H1 (cell line): ENCODE measurements around the gene ACHE.
"Not testable (repeated sequence)": the region's sequence is repeated elsewhere in the genome, so short reads cannot be mapped to it uniquely, and the experiment has no call there.

Source experiments
- BACH1 ChIP-seq: IDR thresholded peaks from 2 replicates; pipeline ENCODE4 v1.6.1; 2012; ENCODE audit warnings: low read length, improper control_type of control experiment
- EP300 ChIP-seq, 2 experiments: IDR thresholded peaks; 1 replicate in 1 of 2; 2 replicates in 1 of 2; pipeline ENCODE4 v1.6.1; 2011 to 2012; ENCODE audit warnings: low read depth in 2 of 2, low read length in 2 of 2, mild to moderate bottlenecking in 2 of 2, borderline replicate concordance in 1 of 2, inconsistent platforms in 1 of 2, moderate library complexity in 1 of 2
- POLR2A ChIP-seq, 2 experiments: IDR thresholded peaks; 1 replicate in 1 of 2; 2 replicates in 1 of 2; pipeline ENCODE4 v1.6.1; 2011; ENCODE audit warnings: low read depth in 2 of 2, low read length in 2 of 2, mild to moderate bottlenecking in 2 of 2; ENCODE audit errors: control extremely low read depth in 1 of 2
- TCF12 ChIP-seq: IDR thresholded peaks from 2 replicates; pipeline ENCODE4 v1.6.1; 2011; ENCODE audit warnings: low read depth, mild to moderate bottlenecking, low read length
- ZNF274 ChIP-seq: IDR thresholded peaks from 2 replicates; pipeline ENCODE4 v1.7.0; 2012; ENCODE audit warnings: low read length, borderline replicate concordance; ENCODE audit errors: extremely low read depth
- TF ChIP-seq, protein P1 (sequence below), 3 experiments: IDR thresholded peaks; 1 replicate in 2 of 3; 2 replicates in 1 of 3; pipeline versions ENCODE4 v1.5.1 to v1.6.1; 2011; ENCODE audit warnings: low read length in 3 of 3, mild to moderate bottlenecking in 3 of 3, inconsistent platforms in 2 of 3, low read depth in 1 of 3, moderate library complexity in 1 of 3; ENCODE audit not compliant: insufficient read depth in 1 of 3; ENCODE audit errors: control extremely low read depth in 1 of 3
- TF ChIP-seq, protein P2 (sequence below): IDR thresholded peaks from 2 replicates; pipeline ENCODE4 v1.6.1; 2011; ENCODE audit warnings: low read depth, mild to moderate bottlenecking, low read length; ENCODE audit not compliant: insufficient read depth

DNA sequence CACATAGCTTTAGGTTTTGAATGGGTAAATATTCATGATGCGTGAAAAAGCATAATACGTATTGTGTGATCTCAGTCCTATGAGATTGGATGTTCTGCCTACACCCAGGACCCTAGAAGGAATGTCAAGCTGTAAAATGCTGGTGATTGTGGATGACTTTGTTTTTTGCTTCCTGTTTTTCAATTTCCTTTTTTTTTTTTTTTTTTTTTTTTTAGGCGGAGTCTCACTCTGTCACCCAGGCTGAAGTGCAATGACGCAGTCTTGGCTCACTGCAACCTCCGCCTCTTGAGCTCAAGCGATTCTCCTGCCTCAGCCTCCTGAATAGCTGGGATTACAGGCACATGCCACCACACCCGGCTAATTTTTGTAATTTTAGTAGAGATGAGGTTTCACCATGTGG, 14.8 kb upstream of the ACHE start:
- TF ChIP-seq, protein P1, sequence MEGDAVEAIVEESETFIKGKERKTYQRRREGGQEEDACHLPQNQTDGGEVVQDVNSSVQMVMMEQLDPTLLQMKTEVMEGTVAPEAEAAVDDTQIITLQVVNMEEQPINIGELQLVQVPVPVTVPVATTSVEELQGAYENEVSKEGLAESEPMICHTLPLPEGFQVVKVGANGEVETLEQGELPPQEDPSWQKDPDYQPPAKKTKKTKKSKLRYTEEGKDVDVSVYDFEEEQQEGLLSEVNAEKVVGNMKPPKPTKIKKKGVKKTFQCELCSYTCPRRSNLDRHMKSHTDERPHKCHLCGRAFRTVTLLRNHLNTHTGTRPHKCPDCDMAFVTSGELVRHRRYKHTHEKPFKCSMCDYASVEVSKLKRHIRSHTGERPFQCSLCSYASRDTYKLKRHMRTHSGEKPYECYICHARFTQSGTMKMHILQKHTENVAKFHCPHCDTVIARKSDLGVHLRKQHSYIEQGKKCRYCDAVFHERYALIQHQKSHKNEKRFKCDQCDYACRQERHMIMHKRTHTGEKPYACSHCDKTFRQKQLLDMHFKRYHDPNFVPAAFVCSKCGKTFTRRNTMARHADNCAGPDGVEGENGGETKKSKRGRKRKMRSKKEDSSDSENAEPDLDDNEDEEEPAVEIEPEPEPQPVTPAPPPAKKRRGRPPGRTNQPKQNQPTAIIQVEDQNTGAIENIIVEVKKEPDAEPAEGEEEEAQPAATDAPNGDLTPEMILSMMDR (IDR thresholded peaks at IDR 0.05; ENCODE audit: control extremely low read depth in 1 of 3, insufficient read depth in 1 of 3, low read depth in 1 of 3, low read length in 3 of 3): not testable (repeated sequence)
- TF ChIP-seq EP300 (IDR thresholded peaks at IDR 0.05; ENCODE audit: borderline replicate concordance in 1 of 2, low read depth in 2 of 2, low read length in 2 of 2); POLR2A (IDR thresholded peaks at IDR 0.05; ENCODE audit: control extremely low read depth in 1 of 2, low read depth in 2 of 2, low read length in 2 of 2); BACH1; ZNF274; TCF12: not testable (repeated sequence)
- TF ChIP-seq, protein P2, sequence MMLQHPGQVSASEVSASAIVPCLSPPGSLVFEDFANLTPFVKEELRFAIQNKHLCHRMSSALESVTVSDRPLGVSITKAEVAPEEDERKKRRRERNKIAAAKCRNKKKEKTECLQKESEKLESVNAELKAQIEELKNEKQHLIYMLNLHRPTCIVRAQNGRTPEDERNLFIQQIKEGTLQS: not testable (repeated sequence)
